NCI-H2227 (cell line): ENCODE data around the gene ADORA1.

Experiments used
- DNase-seq: peaks from one replicate; lab custom pipeline; 2025; ENCODE audit not compliant: unreplicated experiment; lab: John Stamatoyannopoulos, UW

The ADORA1 gene

GRCh38 chr1:203210350-203210749 is 82.8 kb downstream of the ADORA1 start:
- DNase-seq = no peak

- DNase-seq = no peak
Observed at GRCh38 chr1:203210988-203211387, 83.5 kb downstream of the ADORA1 start.

- DNase-seq = no peak
Observed at GRCh38 chr1:203211812-203212211, 84.3 kb downstream of the ADORA1 start.

- no peak for DNase-seq
Observed at GRCh38 chr1:203213126-203213525, 85.6 kb downstream of the ADORA1 start.

GRCh38 chr1:203214871-203215270 is 87.3 kb downstream of the ADORA1 start:
- no peak for DNase-seq

GRCh38 chr1:203215573-203215972 is 88.0 kb downstream of the ADORA1 start:
- DNase-seq = peak; percentile 19

GRCh38 chr1:203216274-203217138 is 89.0 kb downstream of the ADORA1 start:
- peak; percentile 89 for DNase-seq
